Dedifferentiated amniotic fluid mesenchymal stem cell (primary cell): ENCODE data around the gene HECTD1.
"Not testable (repeated sequence)": the region's sequence is repeated elsewhere in the genome, so short reads cannot be mapped to it uniquely, and the experiment has no call there.

Source experiments
- DNase-seq: peaks from one replicate; pipeline ENCODE4 v3.0.0-alpha.2; 2016; ENCODE audit errors: extremely low spot score

Gene HECTD1

GRCh38 chr14:31052905-31053586 is 154.5 kb downstream of the HECTD1 start:
- DNase-seq: not testable (repeated sequence)

- DNase-seq: no peak
These were observed 156.1 kb downstream of the HECTD1 start for GRCh38 chr14:31051511-31051910.

- no peak for DNase-seq
These were observed 156.6 kb downstream of the HECTD1 start for GRCh38 chr14:31051023-31051422.
